C4-2B (cell line): Measurements from ENCODE around the gene KYNU.

ENCODE experiments used
- ZFX ChIP-seq: fragments of 450-650 bp; IDR thresholded peaks from 2 replicates; pipeline ENCODE4 v1.6.1; 2017
- TF ChIP-seq, protein P1 (sequence below): fragments of 450-650 bp; conservative IDR thresholded peaks from 2 replicates; pipeline ENCODE4 v1.5.1; 2017; ENCODE audit warnings: mild to moderate bottlenecking

DNA sequence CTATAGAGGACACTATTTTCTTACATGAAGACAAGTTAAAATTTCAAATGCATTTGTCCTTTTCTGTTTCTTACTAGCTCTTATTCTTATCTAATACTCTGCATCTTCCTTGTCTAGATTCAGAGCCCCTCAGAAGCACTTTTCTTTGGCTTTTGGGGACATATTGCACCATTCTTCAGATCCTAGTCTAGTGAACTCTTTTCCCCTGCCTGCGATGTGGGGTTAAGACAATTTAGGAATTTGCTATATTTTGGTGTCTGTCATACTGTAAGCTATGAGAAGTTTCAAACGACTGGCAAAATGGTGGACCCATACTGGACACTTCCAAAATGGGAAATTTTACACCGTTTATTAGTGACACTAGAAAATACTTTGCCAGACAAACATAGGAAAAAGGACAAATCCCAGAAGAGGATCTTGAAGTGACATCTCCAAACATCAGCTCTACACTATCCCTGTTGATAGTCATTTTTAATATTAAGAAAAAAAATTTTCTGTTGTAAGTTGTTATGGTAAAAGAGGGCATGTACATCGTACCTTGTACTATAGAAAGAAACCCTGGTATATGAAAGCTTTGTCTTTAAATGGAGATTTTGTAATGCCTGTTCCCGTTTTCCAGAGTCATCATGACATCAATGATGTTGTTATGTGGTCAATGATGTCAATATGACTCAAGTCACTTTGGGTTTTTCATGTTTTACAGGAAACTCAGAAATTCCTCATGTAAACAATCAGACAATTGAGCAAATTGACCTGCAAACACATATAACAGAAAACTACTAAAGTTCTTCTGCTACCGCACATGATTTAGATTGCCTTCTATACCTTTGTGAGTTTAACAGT is 4.4 kb upstream of the KYNU start:
- TF ChIP-seq, protein P1, sequence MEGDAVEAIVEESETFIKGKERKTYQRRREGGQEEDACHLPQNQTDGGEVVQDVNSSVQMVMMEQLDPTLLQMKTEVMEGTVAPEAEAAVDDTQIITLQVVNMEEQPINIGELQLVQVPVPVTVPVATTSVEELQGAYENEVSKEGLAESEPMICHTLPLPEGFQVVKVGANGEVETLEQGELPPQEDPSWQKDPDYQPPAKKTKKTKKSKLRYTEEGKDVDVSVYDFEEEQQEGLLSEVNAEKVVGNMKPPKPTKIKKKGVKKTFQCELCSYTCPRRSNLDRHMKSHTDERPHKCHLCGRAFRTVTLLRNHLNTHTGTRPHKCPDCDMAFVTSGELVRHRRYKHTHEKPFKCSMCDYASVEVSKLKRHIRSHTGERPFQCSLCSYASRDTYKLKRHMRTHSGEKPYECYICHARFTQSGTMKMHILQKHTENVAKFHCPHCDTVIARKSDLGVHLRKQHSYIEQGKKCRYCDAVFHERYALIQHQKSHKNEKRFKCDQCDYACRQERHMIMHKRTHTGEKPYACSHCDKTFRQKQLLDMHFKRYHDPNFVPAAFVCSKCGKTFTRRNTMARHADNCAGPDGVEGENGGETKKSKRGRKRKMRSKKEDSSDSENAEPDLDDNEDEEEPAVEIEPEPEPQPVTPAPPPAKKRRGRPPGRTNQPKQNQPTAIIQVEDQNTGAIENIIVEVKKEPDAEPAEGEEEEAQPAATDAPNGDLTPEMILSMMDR = no peak
- no peak for TF ChIP-seq ZFX
